ENCODE results near the gene WWOX. TPM values are rescaled to one million over a fixed set of nuclear protein-coding genes. Genes with fewer than 3 reads are reported as not detected.
"Not testable (repeated sequence)": the region's sequence is repeated elsewhere in the genome, so short reads cannot be mapped to it uniquely, and the experiment has no call there.

WWOX gene
- polyA plus RNA-seq, 1 donor (not counting 4 experiments of a cell fraction or from before 2014, with no cell fraction given) = 5.1 TPM

- peaks cover 4% of the 10 kb centered on the region for H3K9me3 ChIP-seq (ENCODE audit: control insufficient read depth, low read depth, low read length)
- H3K36me3 ChIP-seq (ENCODE audit: control insufficient read depth in 2 of 2, extremely low read depth in 1 of 2, insufficient read depth in 2 of 2, low read length in 2 of 2) = no peaks in the 10 kb centered on the region
- no peak overlapping the region for H3K4me3 ChIP-seq (ENCODE audit: control insufficient read depth in 2 of 3, extremely low read depth in 1 of 3, insufficient read depth in 2 of 3, low read depth in 1 of 3, low read length in 3 of 3)
- no peak overlapping the region for H3K9ac ChIP-seq (ENCODE audit: control insufficient read depth, extremely low read depth, insufficient read depth, low read length)
- no peaks in the 10 kb centered on the region for H3K27me3 ChIP-seq (ENCODE audit: control insufficient read depth, extremely low read depth, insufficient read depth, low read length)
- H3K9me1 ChIP-seq (ENCODE audit: control insufficient read depth, extremely low read depth, insufficient read depth, low read length) = no peaks in the 10 kb centered on the region
- no peak overlapping the region for H3K4me2 ChIP-seq (ENCODE audit: control insufficient read depth, extremely low read depth, insufficient read depth, low read depth, low read length)
- H4K20me1 ChIP-seq (ENCODE audit: control insufficient read depth, extremely low read depth, insufficient read depth, low read length) = no peaks in the 10 kb centered on the region
- dilution Hi-C loops (cut with MboI; ENCODE audit: extremely low pct_ligation_motif_present, low sequenced_read_pairs) = no loop called here
- DNase-seq (ENCODE audit: low read depth, low spot score) = no peak
- FAIRE-seq = no peak
- H3K27ac ChIP-seq (ENCODE audit: control insufficient read depth, insufficient read depth, low read length) = no peak overlapping the region
- no peaks in the 10 kb centered on the region for H3K4me1 ChIP-seq (ENCODE audit: control insufficient read depth, extremely low read depth, insufficient read depth, low read length)
- no peaks in the 10 kb centered on the region for H3K79me2 ChIP-seq (ENCODE audit: control insufficient read depth, insufficient read depth, low read length)
- TF ChIP-seq EZH2 (IDR thresholded peaks at IDR 0.05; ENCODE audit: low read length) (no peak), CTCF (optimal IDR thresholded peaks at IDR 0.05 in 1 of 3, IDR thresholded peaks at IDR 0.05 in 1 of 3, conservative IDR thresholded peaks at IDR 0.05 in 1 of 3; ENCODE audit: extremely low read depth in 1 of 3, insufficient read depth in 2 of 3, low read length in 3 of 3) (no peak)
- no peak overlapping the region for H2AFZ ChIP-seq (ENCODE audit: control insufficient read depth, low read length)
These were observed 1118.0 kb downstream of the WWOX start for GRCh38 chr16:79217375-79218011.

- Histone ChIP-seq H3K9ac (ENCODE audit: control insufficient read depth, extremely low read depth, insufficient read depth, low read length) (no peak overlapping the region), H3K27me3 (ENCODE audit: control insufficient read depth, extremely low read depth, insufficient read depth, low read length) (no peaks in the 10 kb centered on the region), H3K4me3 (ENCODE audit: control insufficient read depth in 2 of 3, extremely low read depth in 1 of 3, insufficient read depth in 2 of 3, low read depth in 1 of 3, low read length in 3 of 3) (no peak overlapping the region), H3K36me3 (ENCODE audit: control insufficient read depth in 2 of 2, extremely low read depth in 1 of 2, insufficient read depth in 2 of 2, low read length in 2 of 2) (no peaks in the 10 kb centered on the region), H3K27ac (ENCODE audit: control insufficient read depth, insufficient read depth, low read length) (no peak overlapping the region), H3K9me3 (ENCODE audit: control insufficient read depth, low read depth, low read length) (peaks cover 4% of the 10 kb centered on the region), H3K4me2 (ENCODE audit: control insufficient read depth, extremely low read depth, insufficient read depth, low read depth, low read length) (no peak overlapping the region), H3K4me1 (ENCODE audit: control insufficient read depth, extremely low read depth, insufficient read depth, low read length) (no peaks in the 10 kb centered on the region), H3K9me1 (ENCODE audit: control insufficient read depth, extremely low read depth, insufficient read depth, low read length) (no peaks in the 10 kb centered on the region), H4K20me1 (ENCODE audit: control insufficient read depth, extremely low read depth, insufficient read depth, low read length) (no peaks in the 10 kb centered on the region), H2AFZ (ENCODE audit: control insufficient read depth, low read length) (no peak overlapping the region), H3K79me2 (ENCODE audit: control insufficient read depth, insufficient read depth, low read length) (no peaks in the 10 kb centered on the region)
- no peak for DNase-seq (ENCODE audit: low read depth, low spot score)
- no peak for FAIRE-seq
- dilution Hi-C loops (cut with MboI; ENCODE audit: extremely low pct_ligation_motif_present, low sequenced_read_pairs) = no loop called here
- TF ChIP-seq CTCF (optimal IDR thresholded peaks at IDR 0.05 in 1 of 3, IDR thresholded peaks at IDR 0.05 in 1 of 3, conservative IDR thresholded peaks at IDR 0.05 in 1 of 3; ENCODE audit: extremely low read depth in 1 of 3, insufficient read depth in 2 of 3, low read length in 3 of 3) = no peak
- no peak for TF ChIP-seq EZH2 (IDR thresholded peaks at IDR 0.05; ENCODE audit: low read length)
These were observed 1118.9 kb downstream of the WWOX start for GRCh38 chr16:79218351-79218750.

- H3K9me1 ChIP-seq (ENCODE audit: control insufficient read depth, extremely low read depth, insufficient read depth, low read length); DNase-seq (ENCODE audit: low read depth, low spot score); H3K27ac ChIP-seq (ENCODE audit: control insufficient read depth, insufficient read depth, low read length); H3K79me2 ChIP-seq (ENCODE audit: control insufficient read depth, insufficient read depth, low read length); H3K27me3 ChIP-seq (ENCODE audit: control insufficient read depth, extremely low read depth, insufficient read depth, low read length); H3K4me2 ChIP-seq (ENCODE audit: control insufficient read depth, extremely low read depth, insufficient read depth, low read depth, low read length); H3K36me3 ChIP-seq (ENCODE audit: control insufficient read depth in 2 of 2, extremely low read depth in 1 of 2, insufficient read depth in 2 of 2, low read length in 2 of 2); H2AFZ ChIP-seq (ENCODE audit: control insufficient read depth, low read length); H4K20me1 ChIP-seq (ENCODE audit: control insufficient read depth, extremely low read depth, insufficient read depth, low read length); H3K4me3 ChIP-seq (ENCODE audit: control insufficient read depth in 2 of 3, extremely low read depth in 1 of 3, insufficient read depth in 2 of 3, low read depth in 1 of 3, low read length in 3 of 3); H3K9me3 ChIP-seq (ENCODE audit: control insufficient read depth, low read depth, low read length); FAIRE-seq; dilution Hi-C loops (cut with MboI; ENCODE audit: extremely low pct_ligation_motif_present, low sequenced_read_pairs); H3K4me1 ChIP-seq (ENCODE audit: control insufficient read depth, extremely low read depth, insufficient read depth, low read length); H3K9ac ChIP-seq (ENCODE audit: control insufficient read depth, extremely low read depth, insufficient read depth, low read length): not testable (repeated sequence)
These were observed 1126.5 kb downstream of the WWOX start for GRCh38 chr16:79225994-79226393.

Measured in keratinocyte (primary cell).